PC-9 (cell line): Measurements from ENCODE around the gene ZBTB43. TPM values are rescaled to one million over a fixed set of nuclear protein-coding genes. Genes with fewer than 3 reads are reported as not detected.
A peak's percentile ranks its signal among the peaks of the same experiment; 100 is the strongest.

ENCODE experiments used
- BruUV-seq: library from RNA; stranded (reverse); fragments of 400-500 nt; replicated peaks from 2 replicates; lab custom pipeline; 2021; lab: Mats Ljungman, UMichigan
- CTCF ChIA-PET: fragments of 300-600 bp; sonication (Branson Sonifier 250); formaldehyde crosslinking; loops from one replicate; lab custom pipeline; 2022; ENCODE audit warnings: antibody characterized with exemption; lab: Charles Lee
- POLR2A ChIA-PET: fragments of 300-600 bp; sonication (Branson Sonifier 250); formaldehyde crosslinking; loops from one replicate; lab custom pipeline; 2022; ENCODE audit warnings: antibody characterized with exemption; ENCODE audit not compliant: unreplicated experiment; lab: Charles Lee
- DNase-seq, 2 experiments: peaks; one replicate each; pipeline versions ENCODE4 v3.0.0 to v3.0.0-alpha.2; 2015 to 2022; ENCODE audit warnings: mixed read lengths in 1 of 2
- H2AFZ ChIP-seq: fragments of 200-600 bp; sonication (generic); 2 replicates; pipeline ENCODE4 v1.8.1; 2017; ENCODE audit warnings: antibody characterized with exemption
- H3F3A ChIP-seq: fragments of 200-600 bp; sonication (generic); 2 replicates; pipeline ENCODE4 v1.8.1; 2017; ENCODE audit warnings: antibody characterized with exemption, mild to moderate bottlenecking, low read depth; ENCODE audit not compliant: insufficient read depth
- H3K27ac ChIP-seq: fragments of 200-600 bp; sonication (generic); 2 replicates; pipeline ENCODE4 v1.6.1; 2016; ENCODE audit warnings: mixed run types
- H3K27me3 ChIP-seq: fragments of 200-600 bp; sonication (generic); 2 replicates; pipeline ENCODE4 v1.6.1; 2016; ENCODE audit warnings: low read depth, mixed run types; ENCODE audit not compliant: insufficient read depth
- H3K36me3 ChIP-seq: fragments of 200-600 bp; sonication (generic); 2 replicates; pipeline ENCODE4 v1.6.1; 2016; ENCODE audit warnings: low read depth, mixed run types
- H3K4me1 ChIP-seq: fragments of 200-600 bp; sonication (generic); replicated peaks from 2 replicates; pipeline ENCODE4 v1.6.1; 2016; ENCODE audit warnings: mixed run types; ENCODE audit not compliant: insufficient read depth
- H3K4me2 ChIP-seq: fragments of 200-600 bp; sonication (generic); 2 replicates; pipeline ENCODE4 v1.6.1; 2017; ENCODE audit warnings: mixed run types
- H3K4me3 ChIP-seq: fragments of 200-600 bp; sonication (generic); 2 replicates; pipeline ENCODE4 v1.6.1; 2016; ENCODE audit warnings: mixed run types
- H3K79me2 ChIP-seq: fragments of 200-600 bp; sonication (generic); 2 replicates; pipeline ENCODE4 v1.6.1; 2017; ENCODE audit warnings: low read depth, mixed run types
- H3K9me2 ChIP-seq: fragments of 200-600 bp; sonication (generic); 2 replicates; pipeline ENCODE4 v1.8.1; 2017; ENCODE audit warnings: mild to moderate bottlenecking; ENCODE audit not compliant: insufficient read depth
- H3K9me3 ChIP-seq: fragments of 200-600 bp; sonication (generic); 2 replicates; pipeline ENCODE4 v1.8.1; 2016; ENCODE audit warnings: low read depth; ENCODE audit not compliant: insufficient read depth
- H4K20me1 ChIP-seq: fragments of 200-600 bp; sonication (generic); 2 replicates; pipeline ENCODE4 v1.8.1; 2017; ENCODE audit not compliant: insufficient read depth
- CTCF ChIP-seq: fragments of 200-600 bp; sonication (generic); conservative IDR thresholded peaks from 2 replicates; pipeline ENCODE4 v1.6.1; 2017; ENCODE audit warnings: mixed run types, antibody characterized with exemption, mild to moderate bottlenecking, moderate library complexity
- EZH2 ChIP-seq: fragments of 200-600 bp; sonication (generic); IDR thresholded peaks from 2 replicates; pipeline ENCODE4 v1.8.0; 2017; ENCODE audit warnings: antibody characterized with exemption, low read depth
- intact Hi-C: fragments of 100-400 bp; cut with micrococcal nuclease; formaldehyde crosslinking; loops from one replicate; pipeline ENCODE4 v1.10.0; 2022; ENCODE audit not compliant: unreplicated experiment
- total RNA-seq: library from RNA; stranded (reverse); gene quantifications from 2 replicates; pipeline ENCODE4 v1.2.3, GENCODE V29; 2021

The ZBTB43 gene
- total RNA-seq, 1 experiment from 2014 or later, result 18.4 TPM

- intact Hi-C loops, result no loop called here
- H3K9me2 ChIP-seq, result no peaks in the 10 kb centered on the region
- H3K36me3 ChIP-seq, result no peaks in the 10 kb centered on the region
- no peaks in the 10 kb centered on the region for H3F3A ChIP-seq
- no peaks in the 10 kb centered on the region for H3K4me1 ChIP-seq
- no peaks in the 10 kb centered on the region for H3K9me3 ChIP-seq
- no peak for DNase-seq
- no peak for TF ChIP-seq CTCF
- TF ChIP-seq EZH2, result no peak
- POLR2A ChIA-PET, result no interaction called here
- no peak overlapping the region for H3K4me3 ChIP-seq
- H4K20me1 ChIP-seq, result no peaks in the 10 kb centered on the region
- CTCF ChIA-PET, result no interaction called here
- H3K4me2 ChIP-seq, result no peak overlapping the region
- H3K27me3 ChIP-seq, result peaks cover 16% of the 10 kb centered on the region
- no peak overlapping the region for H3K27ac ChIP-seq
- BruUV-seq, result no TSS peak
- no peak overlapping the region for H2AFZ ChIP-seq
- H3K79me2 ChIP-seq, result no peaks in the 10 kb centered on the region
Measured at GRCh38 chr9:126761274-126761673, 43.6 kb upstream of the ZBTB43 start.

GRCh38 chr9:126763130-126763764, 41.6 kb upstream of the ZBTB43 start:
- no peak overlapping the region for H3K4me2 ChIP-seq
- H3K9me2 ChIP-seq, result no peaks in the 10 kb centered on the region
- POLR2A ChIA-PET, result no interaction called here
- no peaks in the 10 kb centered on the region for H3F3A ChIP-seq
- CTCF ChIA-PET, result interaction anchor here (0.5 kb wide), 1 partner anchor 565 kb away, joined by 4 read pairs; no protein-coding TSS in a partner anchor
- no peaks in the 10 kb centered on the region for H3K79me2 ChIP-seq
- H3K4me3 ChIP-seq, result no peak overlapping the region
- no peaks in the 10 kb centered on the region for H4K20me1 ChIP-seq
- H3K27ac ChIP-seq, result no peak overlapping the region
- H3K27me3 ChIP-seq, result peaks cover 7% of the 10 kb centered on the region; the same call in 1 of the 2 replicates
- no peaks in the 10 kb centered on the region for H3K4me1 ChIP-seq
- TF ChIP-seq EZH2 (no peak), CTCF (no peak)
- no peak for DNase-seq
- intact Hi-C loops, result no loop called here
- no peaks in the 10 kb centered on the region for H3K9me3 ChIP-seq
- no peak overlapping the region for H2AFZ ChIP-seq
- BruUV-seq, result no TSS peak
- no peaks in the 10 kb centered on the region for H3K36me3 ChIP-seq

- Histone ChIP-seq H3K4me2 (no peak overlapping the region), H3F3A (no peaks in the 10 kb centered on the region), H3K4me1 (no peaks in the 10 kb centered on the region), H3K79me2 (no peaks in the 10 kb centered on the region), H3K36me3 (no peaks in the 10 kb centered on the region), H3K9me2 (no peaks in the 10 kb centered on the region; the same call in 1 of the 2 replicates), H3K9me3 (no peaks in the 10 kb centered on the region), H3K27me3 (peaks cover 12% of the 10 kb centered on the region; the same call in 1 of the 2 replicates), H3K27ac (no peak overlapping the region), H2AFZ (no peak overlapping the region), H3K4me3 (no peak overlapping the region), H4K20me1 (no peaks in the 10 kb centered on the region)
- no TSS peak for BruUV-seq
- POLR2A ChIA-PET, result no interaction called here
- intact Hi-C loops, result no loop called here
- DNase-seq, result no peak
- CTCF ChIA-PET, result interaction anchor here (0.6 to 1.8 kb wide), 3 partner anchors 9 to 215 kb away, joined by 3 to 10 read pairs (median 4); no protein-coding TSS in a partner anchor
- TF ChIP-seq CTCF (peak; percentile 45), EZH2 (no peak)
Measured at GRCh38 chr9:126773004-126773607, 31.7 kb upstream of the ZBTB43 start.
